ENCODE results near the gene DNAJC18. TPM values are rescaled to one million over a fixed set of nuclear protein-coding genes. Genes with fewer than 3 reads are reported as not detected.

Gene DNAJC18
- total RNA-seq, 3 donors from 2014 or later, result 4.2 to 10.3 (median 5.1) TPM

DNA sequence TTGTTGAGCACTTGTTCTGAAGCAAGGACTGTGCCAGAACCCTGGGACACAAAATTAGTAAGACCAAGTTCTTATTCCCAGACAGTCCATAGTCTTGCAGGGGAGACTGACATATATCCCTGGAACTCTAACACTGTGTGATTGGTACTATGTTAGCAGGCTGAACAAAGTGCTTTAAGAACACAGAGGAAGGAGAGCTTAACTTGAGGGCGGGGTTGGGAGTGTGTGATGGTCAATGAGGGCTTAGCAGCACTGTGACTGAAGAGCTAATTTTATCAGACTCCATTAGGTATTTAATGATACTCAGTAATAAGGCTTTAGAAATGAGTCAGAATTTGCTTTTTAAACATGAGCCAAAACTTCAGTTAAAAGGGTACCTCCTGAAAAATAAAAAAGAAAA lies 20.5 kb downstream of the DNAJC18 start:
- Histone ChIP-seq H3K9me3 (no peaks in the 10 kb centered on the region), H3K4me3 (no peak overlapping the region), H3K4me1 (ENCODE audit: low read depth) (peaks cover 32% of the 10 kb centered on the region), H3K36me3 (ENCODE audit: low read depth) (no peaks in the 10 kb centered on the region)
- intact Hi-C loops (cut with DNase I, micrococcal nuclease), result no loop called here
- ATAC-seq (peak; percentile 35), DNase-seq (no peak)
- TF ChIP-seq, protein P1, sequence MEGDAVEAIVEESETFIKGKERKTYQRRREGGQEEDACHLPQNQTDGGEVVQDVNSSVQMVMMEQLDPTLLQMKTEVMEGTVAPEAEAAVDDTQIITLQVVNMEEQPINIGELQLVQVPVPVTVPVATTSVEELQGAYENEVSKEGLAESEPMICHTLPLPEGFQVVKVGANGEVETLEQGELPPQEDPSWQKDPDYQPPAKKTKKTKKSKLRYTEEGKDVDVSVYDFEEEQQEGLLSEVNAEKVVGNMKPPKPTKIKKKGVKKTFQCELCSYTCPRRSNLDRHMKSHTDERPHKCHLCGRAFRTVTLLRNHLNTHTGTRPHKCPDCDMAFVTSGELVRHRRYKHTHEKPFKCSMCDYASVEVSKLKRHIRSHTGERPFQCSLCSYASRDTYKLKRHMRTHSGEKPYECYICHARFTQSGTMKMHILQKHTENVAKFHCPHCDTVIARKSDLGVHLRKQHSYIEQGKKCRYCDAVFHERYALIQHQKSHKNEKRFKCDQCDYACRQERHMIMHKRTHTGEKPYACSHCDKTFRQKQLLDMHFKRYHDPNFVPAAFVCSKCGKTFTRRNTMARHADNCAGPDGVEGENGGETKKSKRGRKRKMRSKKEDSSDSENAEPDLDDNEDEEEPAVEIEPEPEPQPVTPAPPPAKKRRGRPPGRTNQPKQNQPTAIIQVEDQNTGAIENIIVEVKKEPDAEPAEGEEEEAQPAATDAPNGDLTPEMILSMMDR (IDR thresholded peaks at IDR 0.05), result no peak

DNA sequence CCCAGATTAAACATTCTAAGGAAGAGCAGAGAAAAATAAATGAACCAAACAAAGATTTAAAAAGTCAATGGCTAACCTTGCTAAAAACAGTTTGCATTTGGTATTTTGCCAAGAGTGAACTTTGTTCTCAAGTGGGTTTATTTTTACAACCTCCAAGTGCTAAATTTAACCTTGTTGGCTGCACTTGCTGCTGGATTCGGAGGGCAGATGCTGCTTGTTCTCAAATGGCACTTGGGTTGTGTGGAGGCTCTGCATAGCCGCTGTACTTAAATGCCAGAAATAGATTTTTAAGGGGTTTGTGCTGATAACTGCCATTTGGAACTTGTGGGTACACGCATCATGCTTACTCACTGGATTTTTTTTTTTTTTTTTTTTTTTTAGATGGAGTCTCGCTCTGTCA lies 22.1 kb downstream of the DNAJC18 start:
- no peak for DNase-seq
- no peak for ATAC-seq

DNA sequence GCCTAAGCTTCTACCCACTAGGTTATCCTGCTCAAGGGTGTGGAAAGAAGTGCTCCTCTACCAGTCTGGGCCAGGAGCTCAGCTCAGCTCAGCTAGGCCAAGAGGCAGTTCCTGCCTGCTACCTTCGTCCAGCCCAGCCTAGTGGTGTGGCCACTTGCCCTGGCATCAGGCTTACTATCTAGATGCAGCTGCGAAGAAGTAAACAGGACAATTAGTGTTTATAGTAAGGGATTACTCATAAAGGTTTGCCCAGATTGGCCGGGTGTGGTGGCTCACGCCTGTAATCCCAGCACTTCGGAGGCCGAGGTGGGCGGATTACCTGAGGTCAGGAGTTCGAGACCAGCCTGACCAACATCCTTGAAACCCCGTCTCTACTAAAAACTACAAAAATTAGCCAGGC lies 22.7 kb downstream of the DNAJC18 start:
- intact Hi-C loops (cut with DNase I, micrococcal nuclease), result no loop called here
- ATAC-seq (peak; percentile 80), DNase-seq (peak; percentile 63 to 75 (median 64))
- TF ChIP-seq, protein P1 (IDR thresholded peaks at IDR 0.05), result no peak
- peaks cover 32% of the 10 kb centered on the region for H3K4me1 ChIP-seq (ENCODE audit: low read depth)
- H3K9me3 ChIP-seq, result no peaks in the 10 kb centered on the region
- H3K36me3 ChIP-seq (ENCODE audit: low read depth), result no peaks in the 10 kb centered on the region
- H3K4me3 ChIP-seq, result no peak overlapping the region

More for the DNA sequence above, 22.1 kb downstream of the DNAJC18 start:
- H3K4me3 ChIP-seq, result no peak overlapping the region
- intact Hi-C loops (cut with DNase I, micrococcal nuclease), result no loop called here
- TF ChIP-seq, protein P1 (IDR thresholded peaks at IDR 0.05), result no peak
- no peaks in the 10 kb centered on the region for H3K36me3 ChIP-seq (ENCODE audit: low read depth)
- H3K4me1 ChIP-seq (ENCODE audit: low read depth), result peaks cover 32% of the 10 kb centered on the region
- no peaks in the 10 kb centered on the region for H3K9me3 ChIP-seq

DNA sequence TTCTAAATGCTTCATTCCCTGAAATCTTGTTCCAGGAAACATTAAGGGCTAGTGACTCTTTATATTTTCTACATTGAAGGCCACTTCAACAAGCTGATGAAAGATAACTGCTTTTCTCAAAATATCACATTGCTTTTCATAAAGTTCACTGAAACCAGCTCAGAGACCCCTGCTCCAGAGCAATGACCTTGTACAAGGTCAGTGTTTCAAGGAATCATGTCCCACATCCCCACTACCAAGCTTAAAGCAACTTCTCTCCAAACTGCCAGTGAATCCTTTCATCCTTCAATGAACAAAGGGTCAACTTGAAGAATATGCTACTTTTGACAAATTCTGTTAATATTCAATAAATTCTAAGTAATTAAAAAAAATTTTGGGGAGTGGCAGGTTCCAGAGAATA lies 23.5 kb downstream of the DNAJC18 start:
- TF ChIP-seq, protein P1 (IDR thresholded peaks at IDR 0.05), result no peak
- Histone ChIP-seq H3K36me3 (ENCODE audit: low read depth) (no peaks in the 10 kb centered on the region), H3K9me3 (no peaks in the 10 kb centered on the region), H3K4me1 (ENCODE audit: low read depth) (peaks cover 32% of the 10 kb centered on the region), H3K4me3 (no peak overlapping the region)
- ATAC-seq (no peak), DNase-seq (no peak)
- intact Hi-C loops (cut with DNase I, micrococcal nuclease), result no loop called here

DNA sequence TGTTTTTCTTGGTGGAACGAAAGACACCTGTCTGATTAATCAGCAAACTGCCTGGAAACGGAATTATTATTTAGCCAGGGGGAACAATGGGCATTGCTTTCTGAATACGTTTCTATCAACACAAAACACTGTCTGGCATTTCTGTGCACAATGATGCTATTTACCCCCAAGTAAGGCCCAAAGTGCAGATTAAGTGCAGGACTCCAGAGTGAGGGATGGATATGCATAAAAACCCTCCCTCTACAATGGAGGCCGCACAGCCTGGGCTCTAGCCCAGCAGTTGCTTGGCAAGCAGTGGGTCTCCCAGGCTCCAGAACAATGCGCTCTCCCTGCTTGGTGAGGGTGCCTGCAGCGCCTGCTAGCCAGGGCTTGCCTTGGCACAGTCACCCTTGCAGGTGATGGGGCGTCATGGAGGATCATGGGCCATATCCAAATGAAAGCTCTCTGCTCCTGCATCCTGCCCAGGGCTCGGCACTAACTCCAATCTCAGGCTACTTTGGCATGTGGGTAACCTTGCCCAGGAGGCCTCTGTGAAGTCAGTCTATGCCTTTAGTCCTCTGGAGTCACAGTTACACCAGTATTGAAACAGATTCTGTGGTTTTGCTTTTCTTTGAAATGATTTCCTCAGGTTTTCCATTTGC lies 24.0 kb downstream of the DNAJC18 start:
- ATAC-seq (no peak), DNase-seq (no peak)
- H3K36me3 ChIP-seq (ENCODE audit: low read depth), result no peaks in the 10 kb centered on the region
- TF ChIP-seq, protein P1 (IDR thresholded peaks at IDR 0.05), result no peak
- H3K4me1 ChIP-seq (ENCODE audit: low read depth), result peaks cover 32% of the 10 kb centered on the region
- intact Hi-C loops (cut with DNase I, micrococcal nuclease), result no loop called here
- no peak overlapping the region for H3K4me3 ChIP-seq
- H3K9me3 ChIP-seq, result no peaks in the 10 kb centered on the region
